Measurements from ENCODE around the gene RGS7. TPM values are rescaled to one million over a fixed set of nuclear protein-coding genes. Genes with fewer than 3 reads are reported as not detected.

Gene RGS7
- total and polyA plus RNA-seq, 2 of the 8 experiments (the other 6 are each of a cell fraction or from before 2014, with no cell fraction given), result 1.6 to 3.0 TPM

GRCh38 chr1:240985081-240985480 lies 371.9 kb downstream of the RGS7 start:
- Histone ChIP-seq H2BK20ac (ENCODE audit: low read length) (no peak overlapping the region), H3K27ac (ENCODE audit: low read depth, low read length) (no peak overlapping the region), H3K18ac (ENCODE audit: extremely low read depth, low read length) (no peak overlapping the region), H3K23me2 (ENCODE audit: low read depth, low read length) (no peaks in the 10 kb centered on the region), H3K56ac (replicated peaks; ENCODE audit: insufficient read length, low read depth, low read length) (no peak overlapping the region), H2BK12ac (ENCODE audit: low read depth, low read length) (no peak overlapping the region), H3K4me2 (ENCODE audit: insufficient read depth in 1 of 2, low read depth in 2 of 2, low read length in 2 of 2) (no peak overlapping the region), H3K79me2 (ENCODE audit: control insufficient read depth in 1 of 2, insufficient read depth in 2 of 2, low read length in 2 of 2) (no peaks in the 10 kb centered on the region), H4K5ac (ENCODE audit: insufficient read length, low read depth, low read length) (no peak overlapping the region), H2AFZ (ENCODE audit: low read length) (no peak overlapping the region), H4K8ac (ENCODE audit: extremely low read depth, insufficient read depth, low read length) (no peak overlapping the region), H3K9ac (replicated peaks in 1 of 4; ENCODE audit: extremely low read depth in 1 of 4, low read depth in 3 of 4, low read length in 3 of 4) (no peak overlapping the region), H3K23ac (ENCODE audit: insufficient read length) (no peak overlapping the region), H3K4me3 (ENCODE audit: extremely low read depth in 1 of 4, insufficient read depth in 2 of 4, low read depth in 3 of 4, low read length in 4 of 4) (no peak overlapping the region), H2BK120ac (replicated peaks; ENCODE audit: low read depth, low read length) (no peak overlapping the region), H4K20me1 (replicated peaks in 1 of 2; ENCODE audit: control insufficient read depth in 1 of 2, insufficient read depth in 2 of 2, low read length in 2 of 2) (no peaks in the 10 kb centered on the region), H3K14ac (ENCODE audit: insufficient read length) (no peak overlapping the region), H3K4me1 (replicated peaks in 1 of 4; ENCODE audit: control insufficient read depth in 3 of 4, insufficient read depth in 4 of 4, low read length in 3 of 4) (no peaks in the 10 kb centered on the region), H4K91ac (replicated peaks; ENCODE audit: insufficient read length, low read length) (no peak overlapping the region), H3K9me3 (ENCODE audit: insufficient read depth in 2 of 2, low read depth in 1 of 2, low read length in 1 of 2) (no peaks in the 10 kb centered on the region), H3K4ac (replicated peaks; ENCODE audit: insufficient read length, low read depth, low read length) (no peak overlapping the region), H3K27me3 (replicated peaks in 1 of 4; ENCODE audit: control insufficient read depth in 3 of 4, extremely low read depth in 1 of 4, insufficient read depth in 3 of 4, low read length in 3 of 4) (no peaks in the 10 kb centered on the region), H3K36me3 (ENCODE audit: control insufficient read depth in 2 of 4, insufficient read depth in 4 of 4, low read length in 3 of 4) (no peaks in the 10 kb centered on the region), H3K79me1 (ENCODE audit: low read depth, low read length) (no peaks in the 10 kb centered on the region), H2BK15ac (ENCODE audit: low read length) (no peak overlapping the region), H2AK5ac (ENCODE audit: low read depth, low read length) (no peak overlapping the region), H2BK5ac (ENCODE audit: low read depth, low read length) (no peak overlapping the region)
- FAIRE-seq (no peak), DNase-seq (ENCODE audit: low read depth in 1 of 2, low spot score in 2 of 2) (no peak)
- TF ChIP-seq PHF8 (conservative IDR thresholded peaks at IDR 0.05; ENCODE audit: low read depth, low read length) (no peak), CHD2 (IDR thresholded peaks at IDR 0.05; ENCODE audit: low read length) (no peak), SIX5 (IDR thresholded peaks at IDR 0.05; ENCODE audit: low read depth, low read length) (no peak), TCF12 (IDR thresholded peaks at IDR 0.05; ENCODE audit: low read depth, low read length) (no peak), KDM1A (IDR thresholded peaks at IDR 0.05; ENCODE audit: borderline replicate concordance, low read length) (no peak), CREB1 (IDR thresholded peaks at IDR 0.05) (no peak), CBX5 (IDR thresholded peaks at IDR 0.05; ENCODE audit: low read depth, low read length) (no peak), ASH2L (IDR thresholded peaks at IDR 0.05; ENCODE audit: low read length) (no peak), SP4 (IDR thresholded peaks at IDR 0.05; ENCODE audit: low read length) (no peak), TEAD4 (IDR thresholded peaks at IDR 0.05; ENCODE audit: low read depth, low read length) (no peak), KDM5A (IDR thresholded peaks at IDR 0.05; ENCODE audit: low read length) (no peak), JUND (IDR thresholded peaks at IDR 0.05; ENCODE audit: low read length) (no peak), FOSL1 (IDR thresholded peaks at IDR 0.05; ENCODE audit: insufficient read depth, low read depth, low read length) (no peak), HDAC2 (IDR thresholded peaks at IDR 0.05; ENCODE audit: borderline replicate concordance in 1 of 2, low read depth in 2 of 2, low read length in 2 of 2) (no peak), NRF1 (IDR thresholded peaks at IDR 0.05; ENCODE audit: low read depth, low read length) (no peak), POU5F1 (IDR thresholded peaks at IDR 0.05; ENCODE audit: low read depth, low read length) (no peak)
- ChIA-PET CTCF (ENCODE audit: partially characterized antibody) (interaction anchor here (0.6 kb wide), 1 partner anchor 82 kb away, joined by 3 read pairs; no protein-coding TSS in a partner anchor), POLR2A (ENCODE audit: partially characterized antibody) (no interaction called here)
- WGBS, 2 experiments (ENCODE audit: extremely low coverage in 1 of 2, insufficient coverage in 1 of 2, insufficient read length in 1 of 2, insufficient replicate concordance in 2 of 2, low coverage in 1 of 2, low lambda C conversion rate in 2 of 2, missing lambda C conversion rate in 1 of 2), result 89% methylated on average over 5 of the region's 5 CpGs; no CpG with 5 or more reads in 1 of the 2 experiments
